Stimulated activated CD8-positive, alpha-beta memory T cell treated with anti-CD3 and anti-CD28 coated beads, Interleukin-2, amount 100 ng/mL, for 48 hours (primary cell): ENCODE data around the gene TP73.
A peak's percentile ranks its signal among the peaks of the same experiment; 100 is the strongest.

Source experiments
- DNase-seq, 2 donors: peaks; one replicate each; pipeline ENCODE4 v3.0.0-alpha.2; 2020; ENCODE audit warnings: low read depth in 2 of 2

Gene TP73

GRCh38 chr1:3762151-3762872 lies 110.0 kb downstream of the TP73 start:
- no peak for DNase-seq

- DNase-seq = no peak
Measured at GRCh38 chr1:3762873-3763228, 110.5 kb downstream of the TP73 start.

GRCh38 chr1:3763351-3764125 lies 111.2 kb downstream of the TP73 start:
- DNase-seq = no peak

GRCh38 chr1:3767328-3767925 lies 115.1 kb downstream of the TP73 start:
- DNase-seq = no peak

- DNase-seq = no peak
Measured at GRCh38 chr1:3768811-3769390, 116.6 kb downstream of the TP73 start.

- DNase-seq = no peak
Measured at GRCh38 chr1:3770047-3770765, 117.9 kb downstream of the TP73 start.

- no peak for DNase-seq
Measured at GRCh38 chr1:3771108-3772026, 119.1 kb downstream of the TP73 start.

GRCh38 chr1:3772027-3772714 lies 119.9 kb downstream of the TP73 start:
- DNase-seq = peak; percentile 81 to 85

GRCh38 chr1:3772715-3773571 lies 120.6 kb downstream of the TP73 start, which contains the start of gene SMIM1:
SMIM1 (plus strand) TSS chr1:3772749; CDS start chr1:3775374, 2,625 bp downstream.
- no peak for DNase-seq

- DNase-seq = no peak
Measured at GRCh38 chr1:3773572-3774275, 121.4 kb downstream of the TP73 start.

GRCh38 chr1:3774276-3774945 lies 122.1 kb downstream of the TP73 start:
- no peak for DNase-seq

GRCh38 chr1:3774946-3775489 lies 122.7 kb downstream of the TP73 start:
- DNase-seq = no peak

GRCh38 chr1:3775490-3776230 lies 123.3 kb downstream of the TP73 start:
- peak in 1 of 2 donors; percentile 41 for DNase-seq

GRCh38 chr1:3776231-3776961 lies 124.1 kb downstream of the TP73 start:
- DNase-seq = no peak

GRCh38 chr1:3777078-3777547 lies 124.8 kb downstream of the TP73 start:
- no peak for DNase-seq
